CD14-positive monocyte (primary cell): Measurements from ENCODE around the gene ALKBH4. TPM values are rescaled to one million over a fixed set of nuclear protein-coding genes. Genes with fewer than 3 reads are reported as not detected.

Source experiments
- DNase-seq, 3 donors: peaks; one replicate each; pipeline ENCODE4 v3.0.0-alpha.2; 2011 to 2022
- H2AFZ ChIP-seq: 2 replicates; pipeline ENCODE4 v1.6.0; 2012; ENCODE audit warnings: mild to moderate bottlenecking, low read depth, low read length, inconsistent platforms; ENCODE audit not compliant: insufficient read depth, poor library complexity, severe bottlenecking
- H3K27ac ChIP-seq, 2 donors: 1 replicate in 1 of 2; 2 replicates in 1 of 2; pipeline ENCODE4 v1.5.1; 2012 to 2013; ENCODE audit warnings: low read length in 2 of 2, control low read depth in 1 of 2, inconsistent platforms in 1 of 2, low read depth in 1 of 2, mild to moderate bottlenecking in 1 of 2
- H3K27me3 ChIP-seq, 2 donors: one replicate each; pipeline versions ENCODE4 v1.6.0 to v1.6.1; 2011 to 2013; ENCODE audit warnings: low read length in 2 of 2; ENCODE audit not compliant: control insufficient read depth in 2 of 2, insufficient read depth in 2 of 2
- H3K36me3 ChIP-seq, 2 donors: replicated peaks in 1 of 2; 1 replicate in 1 of 2; 2 replicates in 1 of 2; pipeline versions ENCODE4 v1.5.1 to v1.6.1; 2012 to 2013; ENCODE audit warnings: low read length in 2 of 2, control low read depth in 1 of 2, inconsistent platforms in 1 of 2, mild to moderate bottlenecking in 1 of 2; ENCODE audit not compliant: insufficient read depth in 2 of 2, control insufficient read depth in 1 of 2
- H3K4me1 ChIP-seq, 2 donors: 1 replicate in 1 of 2; 2 replicates in 1 of 2; pipeline versions ENCODE4 v1.5.1 to v1.6.1; 2012 to 2013; ENCODE audit warnings: low read length in 2 of 2, control low read depth in 1 of 2, inconsistent platforms in 1 of 2, mild to moderate bottlenecking in 1 of 2, moderate library complexity in 1 of 2; ENCODE audit not compliant: insufficient read depth in 2 of 2, control insufficient read depth in 1 of 2
- H3K4me2 ChIP-seq: replicated peaks from 2 replicates; pipeline ENCODE3; 2012; ENCODE audit warnings: low read length, moderate library complexity, mild to moderate bottlenecking; ENCODE audit not compliant: poor library complexity, severe bottlenecking; ENCODE audit errors: extremely low read depth
- H3K4me3 ChIP-seq, 3 experiments: fragments of 200-600 bp in 1 of 3; sonication (generic) in 1 of 3; replicated peaks in 1 of 3; 1 replicate in 2 of 3; 2 replicates in 1 of 3; pipeline ENCODE4 v1.5.1; 2011 to 2013; ENCODE audit warnings: low read length in 3 of 3, mild to moderate bottlenecking in 3 of 3, control low read depth in 2 of 3, low read depth in 2 of 3, inconsistent platforms in 1 of 3, moderate library complexity in 1 of 3
- H3K79me2 ChIP-seq: 2 replicates; pipeline ENCODE4 v1.6.0; 2012; ENCODE audit warnings: mild to moderate bottlenecking, control low read depth, inconsistent platforms, low read length, moderate library complexity; ENCODE audit not compliant: insufficient read depth
- H3K9ac ChIP-seq: 2 replicates; pipeline ENCODE4 v1.6.0; 2017; ENCODE audit warnings: low read length, mild to moderate bottlenecking; ENCODE audit not compliant: insufficient read depth, poor library complexity, severe bottlenecking
- H3K9me3 ChIP-seq, 2 donors: replicated peaks in 1 of 2; 1 replicate in 1 of 2; 2 replicates in 1 of 2; pipeline versions ENCODE4 v1.5.1 to v1.6.1; 2012 to 2013; ENCODE audit warnings: low read length in 2 of 2, control low read depth in 1 of 2; ENCODE audit not compliant: control insufficient read depth in 1 of 2, insufficient read depth in 1 of 2
- H4K20me1 ChIP-seq: 2 replicates; pipeline ENCODE4 v1.6.0; 2012; ENCODE audit warnings: mild to moderate bottlenecking, low read length, control low read depth, moderate library complexity; ENCODE audit not compliant: insufficient read depth
- H3K27ac Mint-ChIP-seq, 7 donors: one replicate each; pipeline ENCODE4 v1.8.0; 2020; ENCODE audit warnings: mild to moderate bottlenecking in 7 of 7, mixed read lengths in 7 of 7, moderate library complexity in 6 of 7, inconsistent platforms in 2 of 7
- H3K27me3 Mint-ChIP-seq, 3 donors: one replicate each; pipeline ENCODE4 v1.8.0; 2021 to 2022; ENCODE audit warnings: low read depth in 3 of 3, mild to moderate bottlenecking in 3 of 3, mixed read lengths in 3 of 3, moderate library complexity in 3 of 3, inconsistent platforms in 1 of 3
- H3K36me3 Mint-ChIP-seq, 2 donors: one replicate each; pipeline ENCODE4 v1.8.0; 2020; ENCODE audit warnings: mixed read lengths in 2 of 2, inconsistent platforms in 1 of 2, mild to moderate bottlenecking in 1 of 2
- H3K4me1 Mint-ChIP-seq: one replicate; pipeline ENCODE4 v1.8.0; 2020; ENCODE audit warnings: mild to moderate bottlenecking, mixed read lengths
- H3K4me3 Mint-ChIP-seq, 2 donors: one replicate each; pipeline ENCODE4 v1.8.0; 2020; ENCODE audit warnings: mild to moderate bottlenecking in 2 of 2, mixed read lengths in 2 of 2, moderate library complexity in 1 of 2
- H3K9me3 Mint-ChIP-seq, 7 donors: one replicate each; pipeline ENCODE4 v1.8.0; 2020 to 2022; ENCODE audit warnings: mixed read lengths in 7 of 7, mild to moderate bottlenecking in 6 of 7, moderate library complexity in 6 of 7, inconsistent platforms in 2 of 7
- WGBS: methylation state at CpG from one replicate; pipeline ENCODE4 v1.1.5; 2013; ENCODE audit warnings: missing lambda C conversion rate; ENCODE audit not compliant: insufficient coverage; 5-methylcytosine and 5-hydroxymethylcytosine counted together
- intact Hi-C, 2 donors: fragments of 100-400 bp; cut with micrococcal nuclease; formaldehyde crosslinking; loops; one replicate each; pipeline versions ENCODE4 v1.15.0 to v1.15.1; 2023
- polyA plus RNA-seq, 3 donors: library from polyadenylated mRNA; depleted of rRNA in 1 of 3; unstranded in 2 of 3; stranded (reverse) in 1 of 3; fragments of 300-500 nt in 2 of 3; fragments of >200 nt in 1 of 3; fragmentation: Illumina TruSeq in 2 of 3; gene quantifications; 1 replicate in 2 of 3; 2 replicates in 1 of 3; pipeline ENCODE4 v1.2.3, GENCODE V29; 2012 to 2021
- TF ChIP-seq, protein P1 (sequence below): fragments of 200-600 bp; IDR thresholded peaks from one replicate; pipeline ENCODE4 v1.8.0; 2022; ENCODE audit warnings: antibody characterized with exemption, mild to moderate bottlenecking

ALKBH4 gene
- polyA plus RNA-seq, 3 donors = 2.9 to 11.8 (median 9.7) TPM

DNA sequence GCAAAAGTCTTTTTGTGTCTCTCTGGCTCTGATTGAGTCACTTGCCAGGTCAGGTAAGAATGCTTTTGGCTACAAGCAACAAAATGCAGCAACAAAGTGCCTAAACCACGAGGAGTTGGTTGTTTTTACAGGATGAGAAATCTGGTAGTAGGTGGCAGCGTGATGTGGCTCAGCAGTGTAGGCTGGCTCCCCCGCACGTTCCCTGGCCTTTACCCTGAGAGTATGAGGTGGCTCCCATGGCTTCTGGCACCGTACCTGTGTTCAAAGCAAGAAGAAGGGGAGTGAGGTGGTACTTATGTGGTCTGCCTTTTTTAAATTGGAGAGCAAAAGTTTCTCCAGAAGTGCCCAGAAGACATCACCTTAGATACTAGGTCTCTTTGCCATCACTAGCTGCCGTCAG lies 56.8 kb downstream of the ALKBH4 start:
- Mint-ChIP-seq H3K9me3 (peaks cover 0 to 3% (median 0%) of the 10 kb centered on the region in 7 donors), H3K4me1 (peaks cover 7% of the 10 kb centered on the region)
- intact Hi-C loops = no loop called here

More for the DNA sequence above, 56.8 kb downstream of the ALKBH4 start:
- H3K4me3 Mint-ChIP-seq = no peak overlapping the region
- H3K36me3 ChIP-seq = peaks cover 61 to 94% of the 10 kb centered on the region in 2 donors
- peaks cover 69 to 92% of the 10 kb centered on the region in 2 donors for H3K36me3 Mint-ChIP-seq
- H3K4me1 ChIP-seq = peaks cover 0 to 3% of the 10 kb centered on the region in 2 donors
- no peaks in the 10 kb centered on the region for H3K79me2 ChIP-seq
- no peaks in the 10 kb centered on the region for H3K27me3 Mint-ChIP-seq
- DNase-seq = no peak
- H3K9me3 ChIP-seq = no peaks in the 10 kb centered on the region
- no peak overlapping the region for H3K4me2 ChIP-seq
- peak overlapping the region in 1 of 7 donors; percentile 53 for H3K27ac Mint-ChIP-seq
- H3K27me3 ChIP-seq = no peaks in the 10 kb centered on the region
- no peak overlapping the region for H3K27ac ChIP-seq
- peaks cover 9% of the 10 kb centered on the region for H4K20me1 ChIP-seq
- no peak overlapping the region for H2AFZ ChIP-seq
- H3K4me3 ChIP-seq = no peak overlapping the region
- TF ChIP-seq, protein P1, sequence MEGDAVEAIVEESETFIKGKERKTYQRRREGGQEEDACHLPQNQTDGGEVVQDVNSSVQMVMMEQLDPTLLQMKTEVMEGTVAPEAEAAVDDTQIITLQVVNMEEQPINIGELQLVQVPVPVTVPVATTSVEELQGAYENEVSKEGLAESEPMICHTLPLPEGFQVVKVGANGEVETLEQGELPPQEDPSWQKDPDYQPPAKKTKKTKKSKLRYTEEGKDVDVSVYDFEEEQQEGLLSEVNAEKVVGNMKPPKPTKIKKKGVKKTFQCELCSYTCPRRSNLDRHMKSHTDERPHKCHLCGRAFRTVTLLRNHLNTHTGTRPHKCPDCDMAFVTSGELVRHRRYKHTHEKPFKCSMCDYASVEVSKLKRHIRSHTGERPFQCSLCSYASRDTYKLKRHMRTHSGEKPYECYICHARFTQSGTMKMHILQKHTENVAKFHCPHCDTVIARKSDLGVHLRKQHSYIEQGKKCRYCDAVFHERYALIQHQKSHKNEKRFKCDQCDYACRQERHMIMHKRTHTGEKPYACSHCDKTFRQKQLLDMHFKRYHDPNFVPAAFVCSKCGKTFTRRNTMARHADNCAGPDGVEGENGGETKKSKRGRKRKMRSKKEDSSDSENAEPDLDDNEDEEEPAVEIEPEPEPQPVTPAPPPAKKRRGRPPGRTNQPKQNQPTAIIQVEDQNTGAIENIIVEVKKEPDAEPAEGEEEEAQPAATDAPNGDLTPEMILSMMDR = no peak
- H3K9ac ChIP-seq = no peak overlapping the region
- 98% methylated on average over 5 of the region's 6 CpGs for WGBS

Other genes with a start within 250 kb of the ALKBH4 start
- 10 to 100 TPM in 1 of 3 donors, 1 to 10 TPM in 2; 3.8 to 26.3 (median 4.7) TPM for gene SH2B2, start 178.0 kb downstream of the ALKBH4 start, polyA plus RNA-seq
- under 1 TPM in 2 of 3 donors, not detected in 1; 0.12 to 0.29 TPM for gene SPDYE6, start 108.4 kb downstream of the ALKBH4 start, polyA plus RNA-seq
- gene PRKRIP1, start 68.5 kb downstream of the ALKBH4 start, polyA plus RNA-seq = 10 to 100 TPM in 1 of 3 donors, 1 to 10 TPM in 2; 6.6 to 27.0 (median 7.4) TPM
- gene ORAI2, start 31.3 kb downstream of the ALKBH4 start, polyA plus RNA-seq = 10 to 100 TPM; 27.5 to 50.0 (median 38.2) TPM
- 10 to 100 TPM in 1 of 3 donors, 1 to 10 TPM in 2; 5.4 to 10.7 (median 6.1) TPM for gene LRWD1, start 121 bp upstream of the ALKBH4 start, polyA plus RNA-seq
- gene POLR2J, start 14.1 kb upstream of the ALKBH4 start, polyA plus RNA-seq = 100 to 1,000 TPM in 1 of 3 donors, 10 to 100 TPM in 2; 65.7 to 104 (median 85.0) TPM
- gene RASA4B, start 52.9 kb upstream of the ALKBH4 start, polyA plus RNA-seq = 10 to 100 TPM in 2 of 3 donors, 1 to 10 TPM in 1; 6.3 to 24.1 (median 20.1) TPM
- 10 to 100 TPM in 1 of 3 donors, under 1 TPM in 2; 0.30 to 94.8 (median 0.39) TPM for gene UPK3BL2, start 78.8 kb upstream of the ALKBH4 start, polyA plus RNA-seq
- gene SPDYE2, start 86.4 kb upstream of the ALKBH4 start, polyA plus RNA-seq = not detected
- 100 to 1,000 TPM in 1 of 3 donors, 10 to 100 TPM in 2; 24.4 to 133 (median 24.9) TPM for gene POLR2J3, start 107.7 kb upstream of the ALKBH4 start, polyA plus RNA-seq
- 10 to 100 TPM; 13.9 to 64.5 (median 18.6) TPM for gene RASA4, start 151.9 kb upstream of the ALKBH4 start, polyA plus RNA-seq
- gene UPK3BL1, start 177.9 kb upstream of the ALKBH4 start, polyA plus RNA-seq = 100 to 1,000 TPM in 1 of 3 donors, 10 to 100 TPM in 2; 19.6 to 101 (median 21.6) TPM
- not detected for gene SPDYE2B, start 185.5 kb upstream of the ALKBH4 start, polyA plus RNA-seq
- gene POLR2J2, start 206.8 kb upstream of the ALKBH4 start, polyA plus RNA-seq = 1 to 10 TPM; 1.1 to 5.5 (median 1.2) TPM